Measurements from ENCODE around the gene PHF21A.

PHF21A gene

DNA sequence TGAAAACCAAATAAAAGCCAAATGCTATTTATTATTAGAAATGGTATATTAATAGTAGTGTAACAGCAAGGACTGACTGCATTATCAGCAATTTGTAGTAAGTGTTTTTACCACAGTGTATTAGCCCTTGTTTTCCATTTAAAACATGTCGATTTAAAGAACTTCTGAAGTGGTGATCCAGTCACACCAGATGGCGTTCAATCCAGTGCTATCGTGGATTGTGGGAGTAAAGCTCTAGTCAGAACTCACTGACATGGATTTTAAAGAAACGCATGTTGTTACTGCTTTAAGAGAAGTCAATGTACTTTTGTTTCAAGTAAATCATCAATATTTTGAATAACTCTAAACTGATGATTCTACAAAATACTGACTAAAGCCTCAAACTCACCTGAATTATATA, 147.7 kb downstream of the PHF21A start:
- DNase-seq: no peak

DNA sequence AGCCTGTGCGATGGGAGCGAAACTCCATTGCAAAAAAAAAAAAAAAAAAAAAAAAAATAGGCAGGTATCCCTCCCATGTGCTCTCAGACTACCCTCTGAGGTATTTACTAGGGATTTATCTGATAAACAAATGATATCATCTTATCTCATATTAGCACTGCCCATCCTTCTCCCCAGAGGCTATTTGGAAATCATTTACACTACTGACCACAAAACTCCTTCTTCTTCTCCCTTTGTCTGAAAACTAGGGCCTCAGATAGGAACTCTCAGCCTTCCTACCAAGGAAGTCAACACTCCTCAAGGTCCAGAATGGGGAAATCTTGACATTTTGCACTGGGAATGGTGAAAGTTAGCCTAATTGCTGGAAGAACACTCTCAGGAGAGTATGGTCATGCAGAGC, 152.4 kb downstream of the PHF21A start:
- DNase-seq: no peak

DNA sequence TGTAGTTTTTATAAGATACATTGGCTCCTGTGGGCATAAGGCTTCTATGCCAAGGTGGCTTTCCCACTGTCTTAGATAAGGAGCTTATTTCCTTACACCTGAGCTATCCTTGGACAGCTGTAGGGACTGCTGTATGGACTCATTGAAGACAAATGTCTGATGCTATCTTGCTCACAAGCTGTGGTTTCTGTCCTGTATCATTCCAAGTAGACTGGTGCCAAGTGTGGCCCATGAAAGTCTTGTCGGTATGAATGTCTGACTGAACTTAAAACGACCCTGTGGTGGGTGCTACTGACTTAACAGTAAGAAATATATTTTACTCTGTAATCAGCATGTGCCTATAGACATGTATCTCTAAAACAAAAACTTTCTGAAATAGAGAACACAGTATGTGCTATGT, 153.7 kb downstream of the PHF21A start:
- no peak for DNase-seq

DNA sequence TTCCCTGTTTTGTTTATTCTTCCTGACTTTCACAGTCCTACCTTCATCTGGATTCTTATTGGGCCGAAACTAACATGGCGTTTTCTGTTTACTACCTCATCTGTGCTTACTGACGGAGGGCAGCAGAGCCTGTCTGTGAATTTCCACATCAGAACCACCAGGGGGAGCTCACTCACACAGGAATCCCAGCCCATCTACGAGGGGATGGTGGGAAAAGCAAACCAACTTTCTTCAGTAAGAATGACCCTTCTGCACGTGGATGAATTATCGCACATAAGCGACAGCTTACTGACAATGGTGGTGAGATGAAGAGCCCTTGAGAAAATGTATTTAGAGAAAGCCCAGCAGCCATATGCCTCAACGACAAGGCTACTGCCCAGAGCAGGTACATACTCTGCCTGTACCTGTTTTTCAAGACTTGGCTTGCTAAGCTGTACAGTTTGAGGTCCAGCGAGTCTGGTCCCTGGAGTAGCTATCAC, 156.3 kb downstream of the PHF21A start:
- peak; percentile 68 for DNase-seq

DNA sequence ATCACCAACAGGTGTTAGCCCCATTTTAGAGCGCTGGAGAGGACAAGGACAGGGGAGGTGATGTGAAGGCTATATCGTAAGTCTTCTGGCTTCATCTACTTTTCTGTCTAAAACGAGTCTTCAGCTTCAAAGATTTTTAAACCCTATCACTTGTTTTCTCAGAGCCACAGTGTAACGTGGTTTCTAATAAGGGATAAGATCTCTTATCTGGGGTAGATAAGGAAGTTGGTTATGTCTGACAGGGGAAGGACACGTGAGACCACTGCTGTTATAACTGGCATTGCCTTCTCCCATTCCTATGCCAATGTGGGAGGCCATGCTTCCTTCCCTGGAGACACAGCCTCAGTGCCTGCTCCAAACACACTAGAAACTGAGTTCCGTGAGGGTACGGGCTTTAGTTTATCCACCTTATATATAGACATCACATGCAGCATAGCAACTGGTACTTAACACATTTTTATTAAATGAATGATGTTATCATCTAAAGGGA, 159.5 kb downstream of the PHF21A start:
- no peak for DNase-seq

DNA sequence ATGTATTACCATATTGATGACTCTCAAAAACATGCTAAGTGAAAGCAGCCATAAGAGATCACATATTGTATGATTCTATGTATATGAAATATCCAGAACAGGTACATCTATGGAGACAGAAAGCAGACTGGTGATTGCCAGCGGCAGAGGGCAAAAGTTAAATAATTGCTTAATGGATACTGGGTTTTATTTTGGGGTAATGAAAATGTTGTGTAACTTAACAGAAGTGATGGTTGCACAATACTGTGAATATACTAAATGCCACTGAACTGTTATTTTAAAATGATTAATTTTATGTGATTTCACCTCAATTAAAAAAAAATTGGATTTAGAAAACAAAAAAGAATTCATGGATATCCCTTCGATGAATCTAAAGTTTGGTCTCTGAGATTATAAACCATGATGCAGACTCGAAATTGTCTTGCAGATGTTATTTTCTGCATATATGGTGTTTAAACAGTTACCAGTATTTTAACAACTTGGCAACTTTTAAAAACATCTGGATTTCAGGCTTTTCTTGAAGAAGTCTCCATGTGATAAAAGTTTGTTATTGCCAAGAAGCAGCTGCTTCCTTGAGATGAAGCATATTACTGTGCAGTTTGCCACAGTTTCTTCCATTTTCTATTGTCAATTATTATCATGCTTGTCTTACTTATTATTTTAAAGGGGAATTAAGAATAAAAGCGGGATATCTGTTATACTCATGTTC, 160.7 kb downstream of the PHF21A start:
- DNase-seq: no peak

DNA sequence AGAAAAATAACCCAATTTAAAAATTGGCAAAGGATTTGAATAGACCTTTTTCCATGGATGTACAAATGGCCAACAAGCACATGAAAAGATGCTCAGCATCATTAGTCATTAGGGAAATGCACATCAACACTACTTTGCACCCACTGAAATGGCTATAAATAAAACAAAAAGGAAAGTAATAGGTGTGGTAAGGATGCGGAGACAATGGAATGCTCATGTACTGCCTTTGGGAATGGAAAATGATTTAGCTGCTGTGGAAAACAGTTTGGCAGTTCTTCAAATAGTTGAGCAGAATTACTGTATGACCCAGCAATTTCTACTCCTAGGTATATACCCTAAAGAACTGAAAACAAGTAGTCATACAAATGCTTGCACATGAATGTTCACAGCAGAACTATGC, 161.4 kb downstream of the PHF21A start:
- no peak for DNase-seq

DNA sequence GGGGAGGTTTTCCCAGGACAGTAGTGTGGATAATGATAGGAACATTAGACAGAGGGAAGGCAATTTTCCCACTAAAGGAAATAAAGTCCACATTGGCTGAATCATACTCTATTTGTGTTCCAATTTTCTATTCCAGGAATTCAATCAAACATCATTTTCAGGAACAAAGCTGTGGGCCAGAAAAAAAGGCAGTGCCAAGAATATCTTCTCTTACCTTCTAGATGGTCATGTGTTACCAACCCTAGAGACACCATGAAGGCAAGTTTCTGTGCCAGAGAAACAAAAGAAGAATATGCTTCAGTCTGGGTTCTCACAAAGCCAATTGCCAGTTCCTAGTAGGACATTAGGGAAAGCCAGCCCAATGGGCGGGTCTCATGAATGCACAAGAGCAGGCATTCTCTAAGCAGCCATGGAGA, 171.3 kb downstream of the PHF21A start:
- no peak for DNase-seq

DNA sequence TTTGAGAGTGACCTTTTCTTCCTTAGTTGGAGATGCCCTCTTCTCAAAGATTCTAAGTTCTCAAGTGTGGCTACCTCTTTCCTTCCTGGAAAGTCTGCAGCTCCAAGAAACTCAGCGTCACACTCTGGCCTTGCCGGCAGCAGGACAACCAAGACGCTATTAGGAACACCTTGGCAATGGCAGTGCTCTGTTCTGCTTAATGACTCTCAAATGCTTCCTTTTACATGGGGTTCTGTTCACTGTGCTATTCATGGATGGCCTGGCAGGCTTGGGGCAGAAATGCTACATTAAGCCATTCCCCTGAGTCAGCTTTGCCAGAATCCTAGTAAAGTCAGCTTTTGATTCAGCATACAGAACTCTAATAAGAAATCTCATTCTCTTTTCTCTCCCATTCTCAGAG, 172.9 kb downstream of the PHF21A start:
- DNase-seq: no peak

DNA sequence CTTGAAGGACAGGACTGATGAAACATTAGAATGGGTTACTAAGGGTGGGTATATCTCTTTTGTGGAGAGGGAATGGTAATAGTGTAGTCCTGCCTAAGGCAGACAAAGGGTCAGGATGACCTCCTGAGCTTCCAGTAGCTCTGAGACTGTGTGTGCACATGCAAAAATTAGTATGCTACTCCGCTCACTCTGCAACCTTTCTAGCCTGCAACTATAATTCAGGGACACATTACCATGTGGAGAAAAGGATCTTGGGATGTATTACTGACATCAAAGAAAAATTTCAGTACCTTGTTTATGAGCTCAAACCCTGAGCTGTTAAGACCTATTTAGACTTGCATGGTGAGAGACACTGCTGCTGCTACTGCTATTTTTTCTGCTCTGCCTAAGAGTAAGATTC, 173.4 kb downstream of the PHF21A start:
- no peak for DNase-seq

DNA sequence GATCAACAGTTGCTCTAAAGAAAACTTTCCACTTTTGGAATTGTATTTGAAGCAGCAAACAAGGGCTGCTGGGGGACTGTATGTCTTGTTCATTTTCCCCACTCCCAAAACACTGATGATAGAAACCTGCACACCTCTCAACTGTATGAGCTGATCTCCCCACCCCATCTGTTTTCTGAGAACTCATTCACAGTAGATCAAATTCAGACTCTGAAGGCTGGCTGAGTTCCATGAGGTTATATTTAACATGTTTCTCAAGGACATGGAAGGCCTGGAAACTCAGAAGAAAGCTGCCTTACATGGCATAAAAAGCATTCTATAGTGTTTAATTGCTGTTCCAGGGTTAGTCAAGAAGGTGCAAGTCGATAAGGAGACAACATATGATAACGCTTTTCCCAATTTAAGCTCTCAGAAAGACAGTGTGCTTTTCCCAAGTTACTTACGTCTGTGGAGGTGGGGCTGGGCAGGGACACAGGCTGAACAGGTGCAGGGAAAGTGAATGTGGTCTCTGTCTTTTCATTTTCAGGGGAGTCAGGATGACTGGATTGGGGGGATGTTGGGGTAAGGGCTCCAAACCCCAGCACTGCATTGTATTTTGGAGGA, 175.8 kb downstream of the PHF21A start:
- no peak for DNase-seq

DNA sequence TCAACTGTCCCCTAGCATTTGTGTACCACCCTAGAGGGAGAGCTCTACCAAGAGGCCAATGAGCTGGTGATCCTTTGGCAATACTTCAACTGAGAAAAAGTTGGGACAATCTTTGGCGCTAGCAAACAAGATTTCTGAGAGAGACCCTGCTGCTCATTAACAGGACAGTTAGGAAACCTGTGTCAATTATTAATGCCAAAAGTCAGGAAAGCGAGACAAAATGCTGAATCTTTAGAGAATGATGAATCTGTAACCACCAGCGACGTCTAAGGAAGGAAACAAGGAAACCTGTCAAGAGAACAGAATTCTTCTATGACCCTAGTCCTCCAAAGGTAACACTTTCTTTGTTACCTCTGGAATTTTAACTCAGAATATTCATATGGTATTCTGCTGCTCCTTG, 178.9 kb downstream of the PHF21A start:
- no peak for DNase-seq

DNA sequence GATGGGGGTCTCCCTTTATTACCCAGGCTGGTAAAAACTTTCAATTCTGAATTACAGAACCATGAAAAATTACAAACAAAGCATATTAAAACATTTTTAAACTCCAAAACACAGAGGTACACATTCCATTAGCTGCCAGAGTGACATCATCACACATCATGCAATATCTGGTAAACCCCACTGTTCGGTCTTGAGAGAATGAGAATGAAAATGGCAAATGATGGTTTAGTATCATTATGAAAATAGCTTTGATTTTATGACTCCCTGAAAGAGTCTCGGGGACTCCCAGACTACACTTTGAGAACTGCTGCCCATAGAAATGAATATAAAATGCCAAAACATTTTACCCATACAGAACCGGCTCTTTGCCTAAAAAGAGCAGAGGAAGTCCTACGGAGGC, 180.0 kb downstream of the PHF21A start:
- DNase-seq: no peak

DNA sequence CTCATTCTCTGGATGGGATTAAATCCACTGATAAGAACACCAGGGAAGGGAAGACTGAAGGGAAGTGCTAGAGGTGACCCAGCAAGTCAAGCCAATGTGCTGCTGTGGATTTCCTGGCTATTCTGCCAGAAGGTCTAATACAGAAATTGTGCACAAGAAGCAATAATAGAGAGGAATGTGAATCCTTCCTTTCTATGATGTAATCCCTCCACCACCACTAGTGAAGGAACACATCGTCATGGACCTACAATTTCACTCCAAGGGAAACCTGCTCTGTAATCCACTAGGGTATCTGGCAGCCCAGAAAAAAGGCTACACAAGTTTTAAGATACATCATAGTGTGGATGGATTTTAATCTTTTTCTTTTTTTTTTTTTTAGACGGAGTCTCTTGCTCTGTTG, 181.4 kb downstream of the PHF21A start:
- no peak for DNase-seq

DNA sequence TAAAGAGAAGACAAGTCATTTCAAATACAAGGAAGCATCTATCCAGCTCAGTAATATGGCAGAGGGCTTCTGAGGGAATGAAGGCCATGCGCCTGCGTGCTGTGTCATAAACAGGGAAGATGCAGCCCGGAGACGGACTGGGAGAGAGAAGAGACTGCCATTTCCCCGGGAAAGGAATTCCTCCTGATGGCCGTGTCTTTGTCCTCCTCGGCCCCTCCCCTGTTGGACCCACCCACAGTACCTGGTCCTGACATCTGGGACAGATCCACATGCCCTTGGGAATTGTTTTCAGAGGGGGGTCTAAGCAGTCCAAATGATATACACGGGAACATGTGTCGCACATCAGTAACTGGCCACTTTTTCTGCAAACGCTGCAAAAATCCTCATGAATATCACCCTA, 183.3 kb downstream of the PHF21A start:
- no peak for DNase-seq

DNA sequence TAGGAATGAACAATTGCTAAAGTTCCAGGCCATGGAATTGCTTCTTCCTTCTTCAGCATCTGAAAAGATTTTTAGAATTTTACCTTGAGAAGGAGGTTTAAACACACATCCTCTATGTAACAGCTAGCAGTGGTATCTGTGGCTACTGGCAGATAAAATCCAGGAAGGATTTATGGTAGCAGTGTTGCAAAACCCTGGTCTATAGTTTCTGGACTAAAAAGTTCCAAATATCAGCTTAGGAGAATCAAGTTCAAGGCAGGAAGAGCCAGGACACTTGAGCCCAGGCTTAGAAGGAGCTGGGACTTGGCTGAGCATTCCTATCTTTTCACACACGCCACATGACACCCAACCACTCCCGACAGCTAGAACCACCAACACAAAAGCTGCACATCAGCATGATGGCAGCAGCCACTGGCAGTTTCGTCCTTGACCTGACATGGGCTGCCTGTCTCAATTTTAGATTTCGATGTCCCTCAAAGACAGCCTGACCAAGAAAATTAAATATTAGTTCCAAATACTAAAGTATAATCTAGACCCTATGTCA, 184.7 kb downstream of the PHF21A start:
- DNase-seq: no peak

DNA sequence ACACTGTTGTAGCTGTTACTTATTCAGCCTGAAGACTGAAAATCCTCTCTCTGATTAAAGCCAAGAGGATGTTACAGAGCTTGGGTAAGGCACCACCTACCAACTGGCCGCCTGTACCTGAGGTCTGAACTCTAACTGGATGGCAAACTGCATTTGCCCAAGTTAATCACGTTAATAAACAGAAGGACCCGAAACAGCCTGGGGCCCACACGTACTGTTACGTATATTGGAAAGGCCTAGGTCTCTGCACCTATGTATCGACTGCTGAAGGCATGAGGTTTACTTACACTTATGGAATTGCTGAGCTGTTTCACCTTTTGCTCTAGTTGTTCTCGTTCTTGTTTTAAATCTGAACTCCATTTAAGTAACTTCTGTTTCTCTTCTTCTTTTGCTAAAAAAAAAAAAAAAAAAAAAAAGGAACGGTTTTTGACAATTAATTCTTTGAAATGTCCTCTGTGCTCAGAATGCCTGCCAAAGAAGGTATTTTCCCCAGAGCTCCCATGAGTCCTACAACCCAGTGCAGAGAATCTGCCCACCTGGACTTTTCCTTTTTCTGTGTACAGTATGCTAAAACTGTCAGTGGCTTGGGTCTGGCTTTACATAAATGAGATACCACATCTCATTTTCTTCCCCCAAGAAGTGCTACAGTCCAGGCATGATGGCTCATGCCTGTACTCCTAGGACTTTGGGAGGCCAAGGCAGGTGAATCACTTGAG, 185.7 kb downstream of the PHF21A start:
- no peak for DNase-seq

DNA sequence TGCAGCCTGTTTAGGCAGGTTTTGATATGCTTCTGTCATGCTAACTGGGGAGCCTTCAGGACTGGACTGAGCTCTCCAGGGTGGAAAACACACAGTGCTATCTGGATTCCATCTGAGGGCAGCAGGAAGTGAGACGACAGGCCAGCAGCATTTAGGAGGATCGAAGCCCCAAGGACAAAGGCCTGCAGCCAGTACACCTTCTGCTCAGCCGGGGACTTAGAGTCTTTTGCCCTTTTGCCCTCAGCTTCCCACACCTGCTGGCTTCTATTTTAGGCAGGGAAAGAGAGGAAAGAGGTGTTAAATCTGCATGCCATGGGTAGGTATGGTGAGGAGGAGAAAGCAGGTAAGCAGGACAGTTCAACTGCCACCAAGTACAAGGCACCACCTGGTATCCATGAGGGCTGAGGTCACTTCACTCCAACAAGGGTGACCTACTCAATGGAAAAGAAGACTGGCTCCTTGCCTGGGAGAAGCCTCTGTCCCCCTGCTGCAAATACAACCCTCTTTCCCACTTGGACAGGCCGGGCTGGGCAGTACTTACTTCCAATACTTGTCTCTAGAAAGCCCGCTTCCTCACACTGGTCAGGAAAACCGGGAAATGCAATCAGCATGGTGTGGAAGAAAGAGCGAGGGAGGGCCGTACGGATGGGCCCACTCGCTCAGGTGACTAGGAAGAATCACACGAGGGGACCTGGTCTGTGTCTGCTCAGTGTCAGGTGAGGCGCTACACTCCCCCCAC, 186.5 kb downstream of the PHF21A start:
- no peak for DNase-seq

DNA sequence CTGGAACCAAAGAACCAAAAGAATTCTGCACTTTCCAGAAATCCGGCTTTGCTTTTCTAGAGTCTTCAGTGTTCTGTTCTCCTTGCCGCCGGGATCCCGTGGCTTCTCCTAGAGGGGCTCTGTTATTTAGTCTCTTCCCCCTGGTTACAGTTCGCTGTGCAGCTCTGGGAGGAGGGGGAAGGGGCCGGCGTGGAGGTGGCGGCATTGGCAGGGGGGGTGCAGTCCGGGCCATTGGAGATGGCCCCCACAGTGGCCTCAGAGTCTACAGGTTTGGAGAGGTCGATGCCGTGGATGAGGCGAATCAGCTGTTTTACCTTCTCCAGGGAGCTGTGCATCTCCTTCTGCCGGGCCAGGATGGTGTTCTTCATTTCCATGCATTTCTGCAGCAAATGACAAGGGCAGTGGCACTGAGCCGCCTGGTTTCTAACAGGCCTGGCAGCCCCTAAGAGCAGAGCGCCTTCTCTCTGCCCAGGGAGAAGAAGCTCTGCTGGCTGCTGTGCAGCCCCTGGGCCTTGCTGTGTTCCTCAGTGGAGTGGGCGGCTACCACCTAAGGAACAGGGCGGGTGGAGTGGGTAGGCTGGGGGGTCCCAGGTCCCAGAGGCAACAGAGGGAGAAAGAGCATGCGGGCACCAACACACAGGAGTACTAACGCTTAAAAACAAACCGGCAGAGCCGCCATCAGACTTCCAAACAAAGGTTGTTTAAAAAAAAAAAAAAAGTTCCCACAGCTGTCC, 187.2 kb downstream of the PHF21A start:
- no peak for DNase-seq

DNA sequence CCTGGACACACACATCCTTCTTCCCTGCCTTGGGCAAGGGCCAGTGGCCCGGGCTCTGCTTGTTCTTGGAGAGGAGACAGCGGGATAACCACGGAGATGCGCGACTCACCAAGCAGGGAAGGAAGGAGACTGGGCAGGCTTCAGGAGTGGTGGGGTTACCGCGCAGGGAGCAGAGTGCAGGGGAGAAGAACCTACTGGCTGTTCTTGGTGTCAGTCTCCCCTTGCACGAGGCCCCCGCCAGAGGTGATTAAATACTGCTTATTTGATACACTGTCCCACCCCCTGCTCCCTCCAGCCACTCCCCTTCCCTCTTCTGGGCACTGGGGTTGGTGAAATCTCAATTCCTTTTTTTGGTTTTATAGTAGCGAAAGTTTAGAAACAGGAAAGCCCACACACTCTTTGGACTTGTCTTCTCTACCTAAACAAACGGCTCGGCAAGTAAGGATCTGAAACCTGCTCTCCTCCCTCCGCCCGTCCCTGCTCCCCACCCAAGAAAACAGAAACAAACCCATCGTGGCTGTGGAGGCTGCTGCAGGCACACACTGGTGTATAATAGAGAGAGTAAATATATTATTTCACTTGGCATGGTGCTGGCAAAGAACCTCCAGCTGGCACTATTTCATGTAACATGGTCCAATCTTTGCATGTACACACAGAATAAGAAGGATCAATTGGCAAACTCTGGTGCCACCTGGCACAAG, 188.0 kb downstream of the PHF21A start:
- no peak for DNase-seq

DNA sequence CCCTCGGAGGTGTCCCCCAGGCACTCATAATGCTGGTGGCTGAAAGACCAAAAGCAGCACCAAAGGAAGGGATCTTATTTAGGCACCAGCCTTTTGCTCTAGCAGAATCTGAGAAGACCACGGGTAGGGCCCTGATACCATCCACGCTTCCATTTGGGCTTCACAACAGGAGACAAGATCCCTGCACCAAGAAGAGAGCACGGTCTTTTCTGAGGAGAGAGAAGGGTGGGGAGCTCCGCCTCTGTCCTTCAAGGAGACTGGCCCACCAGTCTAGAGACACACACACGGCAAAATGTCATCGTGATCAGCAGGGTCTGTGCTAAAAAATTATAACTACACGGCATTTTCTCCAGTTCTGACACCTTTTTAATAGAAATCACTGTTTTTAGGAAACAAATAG, 189.0 kb downstream of the PHF21A start:
- DNase-seq: no peak

DNA sequence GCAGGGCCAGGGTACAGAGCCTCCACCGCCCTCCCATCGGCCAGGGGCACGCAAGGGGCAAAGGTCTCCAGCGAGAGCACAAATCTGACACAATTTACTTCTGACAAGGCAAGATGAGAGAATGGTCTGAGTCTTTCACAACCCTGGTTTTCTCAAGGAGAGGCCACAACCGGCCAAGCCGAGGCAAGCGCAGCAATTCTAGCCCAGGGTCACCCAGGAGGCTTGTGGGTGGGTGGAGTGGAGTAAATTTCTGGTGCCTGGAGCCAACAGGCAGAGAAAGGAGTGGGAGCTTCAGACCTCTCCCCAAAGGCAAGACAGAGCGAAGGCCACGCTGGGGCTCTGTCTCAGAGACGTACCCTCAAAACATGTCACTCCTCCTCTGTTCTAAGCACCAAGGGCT, 189.5 kb downstream of the PHF21A start:
- DNase-seq: no peak

Data from NCI-H187 treated with DMSO at 0.1 percent for 48 hours (cell line).